ENCODE data around the gene ZNF629. TPM values are rescaled to one million over a fixed set of nuclear protein-coding genes. Genes with fewer than 3 reads are reported as not detected.
"Not testable (repeated sequence)": the region's sequence is repeated elsewhere in the genome, so short reads cannot be mapped to it uniquely, and the experiment has no call there.

The ZNF629 gene
- total RNA-seq, 1 donor from 2014 or later = 29.7 TPM

GRCh38 chr16:30821891-30822290 is 34.9 kb upstream of the ZNF629 start:
- Mint-ChIP-seq H3K36me3 (ENCODE audit: low read depth, unreplicated experiment) (no peaks in the 10 kb centered on the region), H3K27me3 (ENCODE audit: unreplicated experiment) (peaks cover 2% of the 10 kb centered on the region), H3K9me3 (ENCODE audit: unreplicated experiment) (no peaks in the 10 kb centered on the region), H3K27ac (ENCODE audit: unreplicated experiment) (no peak overlapping the region), H3K4me1 (ENCODE audit: unreplicated experiment) (peaks cover 6% of the 10 kb centered on the region), H3K4me3 (ENCODE audit: unreplicated experiment) (peak overlapping the region; percentile 37)
- no peak for DNase-seq (ENCODE audit: low spot score)
- TF ChIP-seq CTCF (IDR thresholded peaks at IDR 0.05; ENCODE audit: unreplicated experiment) = no peak

- DNase-seq (ENCODE audit: low spot score); H3K4me3 Mint-ChIP-seq (ENCODE audit: unreplicated experiment); H3K36me3 Mint-ChIP-seq (ENCODE audit: low read depth, unreplicated experiment); H3K4me1 Mint-ChIP-seq (ENCODE audit: unreplicated experiment); H3K27me3 Mint-ChIP-seq (ENCODE audit: unreplicated experiment); H3K9me3 Mint-ChIP-seq (ENCODE audit: unreplicated experiment); H3K27ac Mint-ChIP-seq (ENCODE audit: unreplicated experiment): not testable (repeated sequence)
These were observed 34.4 kb upstream of the ZNF629 start for GRCh38 chr16:30821441-30821840.

GRCh38 chr16:30820952-30821421 is 34.0 kb upstream of the ZNF629 start:
- no peak for TF ChIP-seq CTCF (IDR thresholded peaks at IDR 0.05; ENCODE audit: unreplicated experiment)
- Mint-ChIP-seq H3K4me3 (ENCODE audit: unreplicated experiment) (no peak overlapping the region), H3K9me3 (ENCODE audit: unreplicated experiment) (no peaks in the 10 kb centered on the region), H3K4me1 (ENCODE audit: unreplicated experiment) (peaks cover 6% of the 10 kb centered on the region), H3K27ac (ENCODE audit: unreplicated experiment) (no peak overlapping the region), H3K36me3 (ENCODE audit: low read depth, unreplicated experiment) (no peaks in the 10 kb centered on the region), H3K27me3 (ENCODE audit: unreplicated experiment) (peaks cover 2% of the 10 kb centered on the region)
- DNase-seq (ENCODE audit: low spot score) = no peak

GRCh38 chr16:30816769-30817168 is 29.8 kb upstream of the ZNF629 start:
- H3K4me3 Mint-ChIP-seq (ENCODE audit: unreplicated experiment) = no peak overlapping the region
- peaks cover 7% of the 10 kb centered on the region for H3K27me3 Mint-ChIP-seq (ENCODE audit: unreplicated experiment)
- H3K9me3 Mint-ChIP-seq (ENCODE audit: unreplicated experiment) = no peaks in the 10 kb centered on the region
- no peak overlapping the region for H3K27ac Mint-ChIP-seq (ENCODE audit: unreplicated experiment)
- TF ChIP-seq CTCF (IDR thresholded peaks at IDR 0.05; ENCODE audit: unreplicated experiment) = no peak
- H3K36me3 Mint-ChIP-seq (ENCODE audit: low read depth, unreplicated experiment) = no peaks in the 10 kb centered on the region
- peaks cover 3% of the 10 kb centered on the region for H3K4me1 Mint-ChIP-seq (ENCODE audit: unreplicated experiment)
- no peak for DNase-seq (ENCODE audit: low spot score)

GRCh38 chr16:30813821-30814189 is 26.8 kb upstream of the ZNF629 start:
- Mint-ChIP-seq H3K9me3 (ENCODE audit: unreplicated experiment) (no peaks in the 10 kb centered on the region), H3K4me1 (ENCODE audit: unreplicated experiment) (peaks cover 3% of the 10 kb centered on the region), H3K27ac (ENCODE audit: unreplicated experiment) (peak overlapping the region; percentile 1), H3K4me3 (ENCODE audit: unreplicated experiment) (no peak overlapping the region), H3K27me3 (ENCODE audit: unreplicated experiment) (peaks cover 8% of the 10 kb centered on the region), H3K36me3 (ENCODE audit: low read depth, unreplicated experiment) (no peaks in the 10 kb centered on the region)
- DNase-seq (ENCODE audit: low spot score) = no peak
- no peak for TF ChIP-seq CTCF (IDR thresholded peaks at IDR 0.05; ENCODE audit: unreplicated experiment)

GRCh38 chr16:30809675-30810074 is 22.7 kb upstream of the ZNF629 start:
- H3K27me3 Mint-ChIP-seq (ENCODE audit: unreplicated experiment); H3K27ac Mint-ChIP-seq (ENCODE audit: unreplicated experiment); H3K9me3 Mint-ChIP-seq (ENCODE audit: unreplicated experiment): not testable (repeated sequence)

GRCh38 chr16:30808890-30809426 is 22.0 kb upstream of the ZNF629 start:
- not testable (repeated sequence) for H3K36me3 Mint-ChIP-seq (ENCODE audit: low read depth, unreplicated experiment); H3K9me3 Mint-ChIP-seq (ENCODE audit: unreplicated experiment); H3K4me3 Mint-ChIP-seq (ENCODE audit: unreplicated experiment); H3K27me3 Mint-ChIP-seq (ENCODE audit: unreplicated experiment); H3K27ac Mint-ChIP-seq (ENCODE audit: unreplicated experiment); H3K4me1 Mint-ChIP-seq (ENCODE audit: unreplicated experiment); DNase-seq (ENCODE audit: low spot score)

More at GRCh38 chr16:30809675-30810074, 22.7 kb upstream of the ZNF629 start:
- not testable (repeated sequence) for H3K36me3 Mint-ChIP-seq (ENCODE audit: low read depth, unreplicated experiment); H3K4me1 Mint-ChIP-seq (ENCODE audit: unreplicated experiment); H3K4me3 Mint-ChIP-seq (ENCODE audit: unreplicated experiment); DNase-seq (ENCODE audit: low spot score)

Measured in endothelial cell (in vitro differentiated cells).